GM12873 (cell line): ENCODE results near the gene GLCCI1.

Source experiments
- CTCF ChIP-seq: IDR thresholded peaks from 2 replicates; pipeline ENCODE4 v1.5.1; 2012; ENCODE audit warnings: low read depth, mild to moderate bottlenecking, moderate library complexity, low read length, control low read depth; ENCODE audit not compliant: insufficient read depth; ENCODE audit errors: missing control alignments

GLCCI1 gene

GRCh38 chr7:8109196-8110022, 140.8 kb downstream of the GLCCI1 start:
- TF ChIP-seq CTCF, result no peak

GRCh38 chr7:8111282-8111960, 142.8 kb downstream of the GLCCI1 start:
- TF ChIP-seq CTCF, result no peak

- no peak for TF ChIP-seq CTCF
Observed at GRCh38 chr7:8112685-8113084, 144.1 kb downstream of the GLCCI1 start.

- no peak for TF ChIP-seq CTCF
Observed at GRCh38 chr7:8113184-8113583, 144.6 kb downstream of the GLCCI1 start.

GRCh38 chr7:8114175-8114574, 145.6 kb downstream of the GLCCI1 start:
- no peak for TF ChIP-seq CTCF

- TF ChIP-seq CTCF, result no peak
Observed at GRCh38 chr7:8115547-8116402, 147.2 kb downstream of the GLCCI1 start.

- TF ChIP-seq CTCF, result no peak
Observed at GRCh38 chr7:8117195-8117594, 148.6 kb downstream of the GLCCI1 start.
